IMR-90 (cell line): ENCODE data around the gene ADCY9. TPM values are rescaled to one million over a fixed set of nuclear protein-coding genes. Genes with fewer than 3 reads are reported as not detected.

ENCODE experiments used
- ATAC-seq: fragments of 200-7000 bp; cut with Tn5 transposase; 2 replicates; pipeline ENCODE4 v1.9.1; 2020; ENCODE audit warnings: low read depth, mild to moderate bottlenecking, moderate library complexity
- BruUV-seq: library from RNA; stranded (reverse); fragments of 400-500 nt; replicated peaks from 2 replicates; lab custom pipeline; 2021; lab: Mats Ljungman, UMichigan
- CTCF ChIA-PET: fragments of 300-600 bp; formaldehyde crosslinking; extraction: SDS; loops from one replicate; lab custom pipeline; 2021; ENCODE audit warnings: antibody characterized with exemption; lab: Yijun Ruan, JAX
- POLR2A ChIA-PET: fragments of 300-600 bp; sonication (Branson Sonifier 250); formaldehyde crosslinking; loops from one replicate; lab custom pipeline; 2022; ENCODE audit warnings: antibody characterized with exemption; ENCODE audit not compliant: unreplicated experiment; lab: Charles Lee
- DNase-seq: peaks from one replicate; pipeline ENCODE4 v3.0.0; 2013
- H2AFZ ChIP-seq: replicated peaks from 2 replicates; pipeline ENCODE3; 2013; ENCODE audit warnings: low read length, mild to moderate bottlenecking; ENCODE audit not compliant: poor library complexity
- H2AK5ac ChIP-seq: 2 replicates; pipeline ENCODE4 v1.6.1; 2013; ENCODE audit warnings: low read depth, low read length, inconsistent platforms
- H2AK9ac ChIP-seq: replicated peaks from 2 replicates; pipeline ENCODE3; 2013; ENCODE audit warnings: mild to moderate bottlenecking, low read depth, low read length, moderate library complexity; ENCODE audit not compliant: poor library complexity
- H2BK120ac ChIP-seq: 2 replicates; pipeline ENCODE4 v1.6.1; 2013; ENCODE audit warnings: low read depth, low read length, inconsistent platforms
- H2BK15ac ChIP-seq: 3 replicates; pipeline ENCODE4 v1.6.1; 2013; ENCODE audit warnings: low read depth, low read length, inconsistent platforms
- H2BK20ac ChIP-seq: 2 replicates; pipeline ENCODE4 v1.6.1; 2013; ENCODE audit warnings: low read depth, mild to moderate bottlenecking, inconsistent platforms, low read length, moderate library complexity
- H2BK5ac ChIP-seq: 2 replicates; pipeline ENCODE4 v1.6.1; 2013; ENCODE audit warnings: mild to moderate bottlenecking, low read depth, low read length, inconsistent platforms; ENCODE audit not compliant: poor library complexity, severe bottlenecking
- H3K14ac ChIP-seq: replicated peaks from 2 replicates; pipeline ENCODE4 v1.6.1; 2013; ENCODE audit warnings: low read depth, low read length, inconsistent platforms
- H3K18ac ChIP-seq: 2 replicates; pipeline ENCODE4 v1.6.1; 2013; ENCODE audit warnings: low read depth, low read length, control low read depth
- H3K23ac ChIP-seq: 2 replicates; pipeline ENCODE4 v1.6.1; 2013; ENCODE audit warnings: low read depth, low read length, inconsistent platforms
- H3K27ac ChIP-seq: 2 replicates; pipeline ENCODE4 v1.5.1; 2013; ENCODE audit warnings: mild to moderate bottlenecking, control low read depth, low read length; ENCODE audit not compliant: insufficient read depth
- H3K27me3 ChIP-seq: 2 replicates; pipeline ENCODE4 v1.6.1; 2013; ENCODE audit warnings: low read length; ENCODE audit not compliant: control insufficient read depth, insufficient read depth
- H3K36me3 ChIP-seq: 2 replicates; pipeline ENCODE4 v1.6.1; 2013; ENCODE audit warnings: low read length, mixed read lengths; ENCODE audit not compliant: control insufficient read depth, insufficient read depth
- H3K4ac ChIP-seq: 2 replicates; pipeline ENCODE4 v1.6.1; 2013; ENCODE audit warnings: low read depth, low read length, inconsistent platforms
- H3K4me1 ChIP-seq: 2 replicates; pipeline ENCODE4 v1.6.1; 2013; ENCODE audit warnings: low read length, mixed read lengths; ENCODE audit not compliant: control insufficient read depth, insufficient read depth
- H3K4me2 ChIP-seq: 2 replicates; pipeline ENCODE4 v1.6.1; 2013; ENCODE audit warnings: low read depth, mild to moderate bottlenecking, control low read depth, low read length, moderate library complexity
- H3K4me3 ChIP-seq: 2 replicates; pipeline ENCODE4 v1.5.1; 2013; ENCODE audit warnings: low read depth, mild to moderate bottlenecking, control low read depth, low read length, moderate library complexity; ENCODE audit not compliant: insufficient read depth
- H3K56ac ChIP-seq: 2 replicates; pipeline ENCODE4 v1.6.1; 2013; ENCODE audit warnings: low read length, inconsistent platforms; ENCODE audit not compliant: insufficient read depth; ENCODE audit errors: extremely low read depth
- H3K79me1 ChIP-seq, 2 experiments: 2 replicates each; pipeline ENCODE4 v1.6.1; 2013; ENCODE audit warnings: low read length in 2 of 2, inconsistent platforms in 1 of 2, low read depth in 1 of 2
- H3K9ac ChIP-seq: 2 replicates; pipeline ENCODE4 v1.6.1; 2013; ENCODE audit warnings: low read depth, low read length, control low read depth
- H3K9me1 ChIP-seq: 2 replicates; pipeline ENCODE4 v1.6.1; 2013; ENCODE audit warnings: low read length, inconsistent platforms; ENCODE audit not compliant: insufficient read depth
- H3K9me3 ChIP-seq: 2 replicates; pipeline ENCODE4 v1.6.1; 2013; ENCODE audit warnings: low read length; ENCODE audit not compliant: control insufficient read depth, insufficient read depth
- H4K20me1 ChIP-seq: 2 replicates; pipeline ENCODE4 v1.6.1; 2013; ENCODE audit warnings: low read length, inconsistent platforms; ENCODE audit not compliant: insufficient read depth
- H4K5ac ChIP-seq: 2 replicates; pipeline ENCODE4 v1.6.1; 2013; ENCODE audit warnings: mild to moderate bottlenecking, low read depth, low read length, control low read depth
- H4K8ac ChIP-seq, 2 experiments: 2 replicates each; pipeline ENCODE4 v1.6.1; 2013; ENCODE audit warnings: low read depth in 2 of 2, low read length in 2 of 2, control low read depth in 1 of 2, inconsistent platforms in 1 of 2
- H4K91ac ChIP-seq: 2 replicates; pipeline ENCODE4 v1.6.1; 2013; ENCODE audit warnings: low read depth, low read length, inconsistent platforms; ENCODE audit not compliant: insufficient read depth
- MAFK ChIP-seq: IDR thresholded peaks from 2 replicates; pipeline ENCODE4 v1.6.1; 2012; ENCODE audit warnings: low read depth, low read length, improper control_type of control experiment
- RAD21 ChIP-seq: IDR thresholded peaks from 2 replicates; pipeline ENCODE4 v1.6.1; 2012; ENCODE audit warnings: low read length, improper control_type of control experiment
- WGBS, 2 experiments: methylation state at CpG; one replicate each; pipeline versions ENCODE4 v1.1.5 to v1.1.7; 2013; ENCODE audit warnings: missing lambda C conversion rate in 2 of 2; ENCODE audit not compliant: insufficient read length in 1 of 2; ENCODE audit errors: extremely low coverage in 2 of 2; 5-methylcytosine and 5-hydroxymethylcytosine counted together
- dilution Hi-C: fragments of 300-500 bp; cut with HindIII; formaldehyde crosslinking; loops from one replicate; pipeline ENCODE4 v1.14.3; 2018; ENCODE audit warnings: low sequenced_read_pairs; ENCODE audit not compliant: unreplicated experiment
- in situ Hi-C: fragments of 300-500 bp; cut with MboI; formaldehyde crosslinking; loops from 3 replicates; pipeline ENCODE4 v1.14.3; 2019; ENCODE audit warnings: low sequenced_read_pairs, inconsistent platforms, mixed read lengths
- intact Hi-C: fragments of 100-400 bp; cut with micrococcal nuclease; formaldehyde crosslinking; loops from 2 replicates; pipeline ENCODE4 v1.10.0; 2022
- polyA plus RNA-seq, 3 experiments: library from polyadenylated mRNA; depleted of rRNA; stranded (reverse); fragments of >200 nt; gene quantifications; 2 replicates each; pipeline ENCODE4 v1.2.3, GENCODE V29; 2012; ENCODE audit warnings: low replicate concordance in 1 of 3
- total RNA-seq: library from RNA; depleted of rRNA; stranded (reverse); fragments of >200 nt; gene quantifications from 2 replicates; pipeline ENCODE4 v1.2.3, GENCODE V29; 2012

The ADCY9 gene
- total and polyA plus RNA-seq, 2 of the 4 experiments (the other 2 are of a cell fraction): 5.4 to 12.5 TPM

GRCh38 chr16:4003576-4003975, 112.7 kb downstream of the ADCY9 start:
- Histone ChIP-seq H2BK120ac (no peak overlapping the region), H3K4ac (no peak overlapping the region), H3K9ac (no peak overlapping the region), H3K56ac (no peak overlapping the region), H4K91ac (no peak overlapping the region), H3K4me1 (peaks cover 27% of the 10 kb centered on the region), H4K5ac (no peak overlapping the region), H3K9me1 (peaks cover 41% of the 10 kb centered on the region), H3K4me3 (no peak overlapping the region), H4K8ac (no peak overlapping the region), H4K20me1 (peaks cover 8% of the 10 kb centered on the region), H3K36me3 (0 out of 2 replicates have a peak, but pooled peaks cover 2% of the 10 kb centered on the region), H2AK9ac (no peak overlapping the region), H2AFZ (no peak overlapping the region), H2AK5ac (peak overlapping the region; percentile 24; the same call in 1 of the 2 replicates), H3K4me2 (no peak overlapping the region), H3K18ac (no peak overlapping the region), H3K27me3 (no peaks in the 10 kb centered on the region), H3K23ac (no peak overlapping the region), H3K27ac (no peak overlapping the region), H3K79me1 (peaks cover 29 to 86% of the 10 kb centered on the region in 2 experiments; a peak in 3 of 4 replicates), H2BK5ac (no peak overlapping the region), H3K14ac (no peak overlapping the region), H2BK15ac (no peak overlapping the region), H3K9me3 (no peaks in the 10 kb centered on the region), H2BK20ac (no peak overlapping the region)
- TF ChIP-seq MAFK: no peak
- TF ChIP-seq RAD21: no peak
- ChIA-PET POLR2A (interaction anchor here (0.6 kb wide), 1 partner anchor 231 kb away, joined by 9 read pairs; no protein-coding TSS in a partner anchor), CTCF (interaction anchor here (0.6 kb wide), 1 partner anchor 26 kb away, joined by 3 read pairs; no protein-coding TSS in a partner anchor)
- BruUV-seq: no TSS peak
- no peak for ATAC-seq
- WGBS, 2 experiments: 99% methylated on average over 8 of the region's 11 CpGs; no CpG with 5 or more reads in 1 of the 2 experiments
- in situ Hi-C loops (no loop called here), intact Hi-C loops (no loop called here), dilution Hi-C loops (no loop called here)
- no peak for DNase-seq
